Panc1 (cell line): Measurements from ENCODE around the gene ANAPC5.

Source experiments
- POLR2AphosphoS5 ChIP-seq: IDR thresholded peaks from 2 replicates; pipeline ENCODE4 v1.6.1; 2012; ENCODE audit warnings: mild to moderate bottlenecking, low read depth, low read length, moderate library complexity
- REST ChIP-seq, 2 experiments: IDR thresholded peaks; 2 replicates each; pipeline ENCODE4 v1.6.1; 2011 to 2012; ENCODE audit warnings: low read depth in 2 of 2, control low read depth in 1 of 2, low read length in 1 of 2, mild to moderate bottlenecking in 1 of 2, moderate library complexity in 1 of 2; ENCODE audit not compliant: insufficient read depth in 1 of 2
- TF ChIP-seq, protein P1 (sequence below): fragments of 450-650 bp; IDR thresholded peaks from 2 replicates; pipeline ENCODE4 v1.5.1; 2017; ENCODE audit warnings: mild to moderate bottlenecking

DNA sequence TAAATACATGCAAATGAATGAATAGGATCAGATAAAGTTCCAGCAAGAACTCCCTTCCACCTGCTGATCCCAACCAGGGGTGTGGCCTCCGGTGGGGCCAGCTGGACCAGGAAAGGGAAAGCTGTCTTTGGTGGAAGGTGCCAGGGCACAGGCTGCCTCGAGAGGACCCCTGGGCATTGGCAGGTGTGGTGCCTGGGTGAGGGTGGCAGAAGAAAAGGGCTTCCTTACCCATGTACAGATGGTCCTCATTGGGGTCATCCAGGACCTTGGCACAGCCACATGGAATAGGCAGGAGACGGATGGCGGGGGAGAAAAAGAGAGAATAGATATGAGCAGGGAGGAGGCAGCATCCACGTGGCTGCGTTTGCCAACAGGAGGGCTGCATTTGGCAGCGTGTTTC is 92.1 kb downstream of the ANAPC5 start:
- no peak for TF ChIP-seq POLR2AphosphoS5
- no peak for TF ChIP-seq REST (IDR thresholded peaks at IDR 0.05; ENCODE audit: insufficient read depth in 1 of 2, low read depth in 2 of 2, low read length in 1 of 2)
- TF ChIP-seq, protein P1, sequence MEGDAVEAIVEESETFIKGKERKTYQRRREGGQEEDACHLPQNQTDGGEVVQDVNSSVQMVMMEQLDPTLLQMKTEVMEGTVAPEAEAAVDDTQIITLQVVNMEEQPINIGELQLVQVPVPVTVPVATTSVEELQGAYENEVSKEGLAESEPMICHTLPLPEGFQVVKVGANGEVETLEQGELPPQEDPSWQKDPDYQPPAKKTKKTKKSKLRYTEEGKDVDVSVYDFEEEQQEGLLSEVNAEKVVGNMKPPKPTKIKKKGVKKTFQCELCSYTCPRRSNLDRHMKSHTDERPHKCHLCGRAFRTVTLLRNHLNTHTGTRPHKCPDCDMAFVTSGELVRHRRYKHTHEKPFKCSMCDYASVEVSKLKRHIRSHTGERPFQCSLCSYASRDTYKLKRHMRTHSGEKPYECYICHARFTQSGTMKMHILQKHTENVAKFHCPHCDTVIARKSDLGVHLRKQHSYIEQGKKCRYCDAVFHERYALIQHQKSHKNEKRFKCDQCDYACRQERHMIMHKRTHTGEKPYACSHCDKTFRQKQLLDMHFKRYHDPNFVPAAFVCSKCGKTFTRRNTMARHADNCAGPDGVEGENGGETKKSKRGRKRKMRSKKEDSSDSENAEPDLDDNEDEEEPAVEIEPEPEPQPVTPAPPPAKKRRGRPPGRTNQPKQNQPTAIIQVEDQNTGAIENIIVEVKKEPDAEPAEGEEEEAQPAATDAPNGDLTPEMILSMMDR = no peak
